ENCODE data around the gene SV2C. TPM values are rescaled to one million over a fixed set of nuclear protein-coding genes. Genes with fewer than 3 reads are reported as not detected.

SV2C gene
- total RNA-seq, 1 donor from 2014 or later: 0.05 TPM

GRCh38 chr5:76402251-76402885 lies 319.2 kb downstream of the SV2C start:
- Mint-ChIP-seq H3K4me3 (ENCODE audit: low read depth) (peak overlapping the region; percentile 95), H3K9me3 (no peaks in the 10 kb centered on the region), H3K4me1 (ENCODE audit: low read depth) (peaks cover 43% of the 10 kb centered on the region), H3K36me3 (ENCODE audit: low read depth) (peaks cover 10% of the 10 kb centered on the region), H3K27me3 (ENCODE audit: low read depth) (peaks cover 14% of the 10 kb centered on the region), H3K27ac (peak overlapping the region; percentile 94)
- DNase-seq (ENCODE audit: low spot score): peak; percentile 76
- intact Hi-C loops (cut with micrococcal nuclease): loop anchor here (1.0 to 10.0 kb wide), 13 partner anchors 34 to 1065 kb away; partner anchors contain the start of genes AGGF1 and HMGCR

GRCh38 chr5:76402886-76403765 lies 319.9 kb downstream of the SV2C start, which contains the start of gene IQGAP2:
TSS of gene IQGAP2 (plus strand) at chr5:76403285. CDS start at chr5:76403546, 261 bp downstream.
- intact Hi-C loops (cut with micrococcal nuclease): loop anchor here (1.0 to 10.0 kb wide), 13 partner anchors 35 to 1066 kb away; partner anchors contain the start of genes AGGF1 and HMGCR
- peaks cover 10% of the 10 kb centered on the region for H3K36me3 Mint-ChIP-seq (ENCODE audit: low read depth)
- H3K4me3 Mint-ChIP-seq (ENCODE audit: low read depth): peak within 1 kb of the TSS; percentile 95
- H3K27me3 Mint-ChIP-seq (ENCODE audit: low read depth): peaks cover 14% of the 10 kb centered on the region
- peak within 1 kb of the TSS; percentile 94 for H3K27ac Mint-ChIP-seq
- H3K9me3 Mint-ChIP-seq: no peaks in the 10 kb centered on the region
- DNase-seq (ENCODE audit: low spot score): peak; percentile 80
- H3K4me1 Mint-ChIP-seq (ENCODE audit: low read depth): peaks cover 43% of the 10 kb centered on the region
